HG03469 (cell line): ENCODE data around the gene FRA10AC1.
"Not testable (repeated sequence)": the region's sequence is repeated elsewhere in the genome, so short reads cannot be mapped to it uniquely, and the experiment has no call there.

Experiments
- ATAC-seq: cut with Tn5 transposase; IDR thresholded peaks from one replicate; pipeline ENCODE4 v1.9.1; 2021; ENCODE audit warnings: mild to moderate bottlenecking, moderate library complexity, moderate number of reproducible peaks; ENCODE audit not compliant: unreplicated experiment

FRA10AC1 gene

GRCh38 chr10:93703841-93704240, 1.4 kb upstream of the FRA10AC1 start:
- ATAC-seq = no peak

- ATAC-seq = no peak
Observed at GRCh38 chr10:93703066-93703465, 674 bp upstream of the FRA10AC1 start.

GRCh38 chr10:93701866-93702209, 554 bp downstream of the FRA10AC1 start:
- peak; percentile 4 for ATAC-seq

- no peak for ATAC-seq
Observed at GRCh38 chr10:93697207-93697606, 5.2 kb downstream of the FRA10AC1 start.

- not testable (repeated sequence) for ATAC-seq
Observed at GRCh38 chr10:93696582-93696981, 5.8 kb downstream of the FRA10AC1 start.

GRCh38 chr10:93695740-93696139, 6.7 kb downstream of the FRA10AC1 start:
- no peak for ATAC-seq

GRCh38 chr10:93687737-93688136, 14.7 kb downstream of the FRA10AC1 start:
- ATAC-seq = no peak

- ATAC-seq = no peak
Observed at GRCh38 chr10:93680412-93681047, 21.9 kb downstream of the FRA10AC1 start.

- no peak for ATAC-seq
Observed at GRCh38 chr10:93678805-93679587, 23.4 kb downstream of the FRA10AC1 start.

- ATAC-seq = no peak
Observed at GRCh38 chr10:93678386-93678785, 24.0 kb downstream of the FRA10AC1 start.

GRCh38 chr10:93673791-93674190, 28.6 kb downstream of the FRA10AC1 start:
- ATAC-seq = no peak

- no peak for ATAC-seq
Observed at GRCh38 chr10:93672890-93673289, 29.5 kb downstream of the FRA10AC1 start.

GRCh38 chr10:93672022-93672678, 30.2 kb downstream of the FRA10AC1 start:
- no peak for ATAC-seq

GRCh38 chr10:93671042-93671441, 31.4 kb downstream of the FRA10AC1 start:
- no peak for ATAC-seq

- no peak for ATAC-seq
Observed at GRCh38 chr10:93670372-93670771, 32.0 kb downstream of the FRA10AC1 start.

- no peak for ATAC-seq
Observed at GRCh38 chr10:93667795-93668194, 34.6 kb downstream of the FRA10AC1 start.

GRCh38 chr10:93666030-93666429, 36.4 kb downstream of the FRA10AC1 start:
- ATAC-seq = no peak

- ATAC-seq = no peak
Observed at GRCh38 chr10:93657757-93658156, 44.6 kb downstream of the FRA10AC1 start.

GRCh38 chr10:93656155-93656554, 46.2 kb downstream of the FRA10AC1 start:
- no peak for ATAC-seq

GRCh38 chr10:93654201-93654600, 48.2 kb downstream of the FRA10AC1 start:
- no peak for ATAC-seq

- no peak for ATAC-seq
Observed at GRCh38 chr10:93652857-93653256, 49.5 kb downstream of the FRA10AC1 start.

GRCh38 chr10:93639791-93640190, 62.6 kb downstream of the FRA10AC1 start:
- no peak for ATAC-seq
